ELR (cell line): ENCODE data around the gene NT5C1B.

Experiments
- DNase-seq: peaks from one replicate; pipeline ENCODE4 v3.0.0-alpha.2; 2015; ENCODE audit warnings: low read depth

Gene NT5C1B

GRCh38 chr2:18514526-18515461 is 74.6 kb downstream of the NT5C1B start:
- no peak for DNase-seq
